ENCODE measurements around the gene BDKRB2.

Gene BDKRB2

DNA sequence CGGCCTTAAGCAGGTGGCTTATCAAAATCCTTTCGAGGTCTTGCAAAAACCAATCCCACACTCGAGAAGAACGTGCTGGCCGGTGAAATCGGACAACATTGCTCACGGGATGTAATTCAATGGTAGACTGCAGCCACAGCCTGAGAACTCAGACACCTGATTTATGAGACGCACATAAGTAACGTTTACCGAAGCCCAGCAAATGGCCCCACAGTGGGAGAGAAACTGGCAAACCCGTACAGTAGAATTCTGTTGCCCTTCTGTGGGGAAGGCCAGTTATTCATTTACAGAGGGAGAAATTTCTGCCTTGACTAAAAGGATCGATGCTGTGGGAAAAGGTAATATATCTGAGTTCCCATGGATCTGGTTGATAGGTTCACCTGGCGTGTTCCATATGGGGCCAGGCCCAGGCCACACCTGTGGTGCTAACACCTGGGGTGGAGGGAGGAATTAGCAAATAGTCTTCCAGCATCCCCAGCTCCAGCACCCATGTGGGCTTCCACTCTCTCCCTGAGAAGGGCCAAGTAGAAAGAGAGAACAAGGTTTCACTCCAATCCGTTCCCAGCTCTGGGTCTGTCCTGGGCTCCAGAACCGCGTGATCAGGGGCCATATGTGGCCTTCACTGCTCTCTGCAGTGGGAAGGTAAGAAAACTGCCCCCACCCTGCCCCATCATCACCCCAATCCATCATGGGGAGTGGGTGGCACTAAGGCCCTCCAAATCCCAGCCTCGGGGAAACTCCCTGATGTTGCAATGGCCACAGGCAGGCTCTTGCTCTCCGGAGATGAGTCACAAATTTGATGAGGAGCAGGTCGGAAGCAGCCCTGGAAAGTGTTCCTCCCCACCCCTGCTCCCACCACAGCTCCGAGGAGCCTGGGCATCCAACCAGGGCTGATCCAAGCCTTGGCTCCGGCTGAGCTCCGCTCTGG is 64.1 kb downstream of the BDKRB2 start:
- no peak for DNase-seq (ENCODE audit: extremely low read depth in 1 of 2, low read depth in 1 of 2)

GRCh38 chr14:96269359-96269710 is 64.7 kb downstream of the BDKRB2 start:
- DNase-seq (ENCODE audit: extremely low read depth in 1 of 2, low read depth in 1 of 2) = no peak

- DNase-seq (ENCODE audit: extremely low read depth in 1 of 2, low read depth in 1 of 2) = no peak
Observed at GRCh38 chr14:96270565-96271420, 66.2 kb downstream of the BDKRB2 start.

- no peak for DNase-seq (ENCODE audit: extremely low read depth in 1 of 2, low read depth in 1 of 2)
Observed at GRCh38 chr14:96271421-96271762, 66.8 kb downstream of the BDKRB2 start.

GRCh38 chr14:96272777-96273473 is 68.3 kb downstream of the BDKRB2 start:
- no peak for DNase-seq (ENCODE audit: extremely low read depth in 1 of 2, low read depth in 1 of 2)

DNA sequence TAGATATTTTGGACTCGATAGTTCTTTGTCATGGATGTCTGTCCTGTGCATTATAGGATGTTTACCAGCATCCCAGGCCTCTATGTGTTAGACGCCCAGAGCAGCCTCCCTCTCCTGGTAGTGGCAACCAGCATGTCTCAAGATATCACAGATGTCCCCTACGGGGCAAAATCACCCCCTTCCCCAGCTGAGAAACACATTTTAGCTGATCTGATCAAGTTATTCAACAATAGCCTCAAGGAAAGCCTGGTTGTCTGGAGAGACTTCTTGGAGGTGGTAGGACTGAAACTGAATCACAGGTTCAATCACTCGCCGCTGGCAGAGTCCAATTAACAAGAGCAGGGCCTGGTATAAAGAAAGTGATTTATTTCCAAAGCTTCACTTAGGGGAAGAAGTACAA is 69.0 kb downstream of the BDKRB2 start:
- no peak for DNase-seq (ENCODE audit: extremely low read depth in 1 of 2, low read depth in 1 of 2)

- no peak for DNase-seq (ENCODE audit: extremely low read depth in 1 of 2, low read depth in 1 of 2)
Observed at GRCh38 chr14:96274122-96274521, 69.5 kb downstream of the BDKRB2 start.

DNA sequence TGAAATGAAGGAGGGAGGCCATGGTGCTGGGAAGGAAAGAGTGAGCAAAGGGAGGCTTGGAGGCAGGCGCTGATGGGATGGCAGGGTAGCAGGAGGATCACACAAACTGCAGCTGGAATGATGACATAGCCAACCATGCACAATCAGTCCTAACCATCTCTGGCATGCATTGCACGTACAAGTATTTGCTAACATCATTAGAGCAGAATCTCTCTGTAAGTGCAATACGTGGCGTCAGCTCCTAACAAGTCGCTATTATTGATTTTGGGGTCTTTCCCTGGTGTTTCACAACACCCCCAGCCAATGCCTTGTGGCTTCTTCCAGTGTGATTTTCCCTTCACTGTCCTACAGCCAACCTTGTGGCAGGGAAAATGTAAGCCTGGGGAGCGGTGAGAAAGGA is 69.9 kb downstream of the BDKRB2 start:
- no peak for DNase-seq (ENCODE audit: extremely low read depth in 1 of 2, low read depth in 1 of 2)

- peak; percentile 13 to 29 for DNase-seq (ENCODE audit: extremely low read depth in 1 of 2, low read depth in 1 of 2)
Observed at GRCh38 chr14:96275177-96276112, 70.8 kb downstream of the BDKRB2 start.

DNA sequence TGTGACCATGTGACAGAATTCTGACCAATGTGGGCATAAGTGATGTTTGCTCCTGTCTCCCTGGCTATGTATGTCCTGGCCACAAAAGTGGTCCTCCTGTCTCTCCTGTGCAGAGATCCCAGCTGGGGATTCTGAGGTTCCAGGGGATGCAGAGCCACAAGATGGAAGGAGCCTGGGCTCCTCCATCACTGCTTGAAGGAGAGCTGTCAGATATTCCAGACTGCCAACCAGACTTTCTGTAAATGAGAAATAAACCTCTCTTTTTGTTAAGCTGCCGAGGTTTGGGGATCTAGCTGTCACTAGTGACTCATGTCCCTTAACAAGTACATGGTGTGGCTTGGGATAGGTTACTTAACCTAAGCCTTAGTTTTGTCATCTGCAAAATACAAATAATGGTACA is 73.3 kb downstream of the BDKRB2 start:
- DNase-seq (ENCODE audit: extremely low read depth in 1 of 2, low read depth in 1 of 2) = no peak

GRCh38 chr14:96279564-96279963 is 74.9 kb downstream of the BDKRB2 start:
- DNase-seq (ENCODE audit: extremely low read depth in 1 of 2, low read depth in 1 of 2) = no peak

GRCh38 chr14:96280104-96280503 is 75.5 kb downstream of the BDKRB2 start:
- DNase-seq (ENCODE audit: extremely low read depth in 1 of 2, low read depth in 1 of 2) = no peak

GRCh38 chr14:96281486-96281885 is 76.8 kb downstream of the BDKRB2 start:
- no peak for DNase-seq (ENCODE audit: extremely low read depth in 1 of 2, low read depth in 1 of 2)

- DNase-seq (ENCODE audit: extremely low read depth in 1 of 2, low read depth in 1 of 2) = no peak
Observed at GRCh38 chr14:96284008-96284407, 79.4 kb downstream of the BDKRB2 start.

- DNase-seq (ENCODE audit: extremely low read depth in 1 of 2, low read depth in 1 of 2) = no peak
Observed at GRCh38 chr14:96284430-96284829, 79.8 kb downstream of the BDKRB2 start.

- no peak for DNase-seq (ENCODE audit: extremely low read depth in 1 of 2, low read depth in 1 of 2)
Observed at GRCh38 chr14:96285667-96286066, 81.0 kb downstream of the BDKRB2 start.

DNA sequence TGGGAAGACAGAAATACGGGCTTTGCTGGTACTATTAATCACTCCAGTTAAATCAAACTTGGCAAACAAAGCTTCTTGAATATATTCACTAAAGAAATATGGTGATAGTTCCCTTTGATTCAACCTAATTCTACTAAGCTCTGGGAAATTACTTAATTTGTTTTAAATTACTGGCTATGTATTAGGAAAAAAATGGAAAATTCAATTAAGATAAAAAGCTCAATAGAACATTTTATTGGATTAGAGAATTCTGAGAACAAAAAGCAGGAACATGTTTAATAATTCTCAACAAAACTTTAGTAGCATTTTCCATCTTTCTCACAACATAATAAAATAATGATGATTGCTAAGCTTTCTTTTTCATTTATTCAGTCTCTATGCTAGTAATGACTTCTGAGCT is 81.6 kb downstream of the BDKRB2 start:
- no peak for DNase-seq (ENCODE audit: extremely low read depth in 1 of 2, low read depth in 1 of 2)

DNA sequence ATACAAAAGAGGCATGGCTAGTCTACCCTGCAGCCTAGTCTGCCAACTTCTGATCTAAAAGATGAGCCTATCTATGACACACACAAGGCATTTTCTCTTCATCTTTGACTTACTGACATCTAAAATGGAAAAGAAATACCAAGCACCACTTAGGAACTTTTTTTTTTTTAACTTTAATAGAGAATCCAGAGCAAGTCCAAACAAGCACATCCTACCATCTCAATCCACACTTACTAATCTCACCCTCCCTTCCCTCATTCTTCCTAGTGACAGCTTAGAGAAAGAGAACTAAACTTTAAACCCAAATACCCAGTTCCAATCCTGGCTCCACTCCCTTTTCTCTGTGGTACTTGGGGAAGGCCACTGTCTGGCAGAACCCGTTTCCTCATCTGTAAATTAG is 83.2 kb downstream of the BDKRB2 start:
- DNase-seq (ENCODE audit: extremely low read depth in 1 of 2, low read depth in 1 of 2) = no peak

Data from stimulated activated CD8-positive, alpha-beta memory T cell treated with anti-CD3 and anti-CD28 coated beads, Interleukin-7, amount 100 ng/mL, for 48 hours (primary cell).